Measurements from ENCODE around the gene HIVEP2. TPM values are rescaled to one million over a fixed set of nuclear protein-coding genes. Genes with fewer than 3 reads are reported as not detected.

Gene HIVEP2
- total RNA-seq, 3 donors from 2014 or later (not counting 1 experiment from before 2014, with no cell fraction given), result 14.6 to 21.6 (median 18.7) TPM

DNA sequence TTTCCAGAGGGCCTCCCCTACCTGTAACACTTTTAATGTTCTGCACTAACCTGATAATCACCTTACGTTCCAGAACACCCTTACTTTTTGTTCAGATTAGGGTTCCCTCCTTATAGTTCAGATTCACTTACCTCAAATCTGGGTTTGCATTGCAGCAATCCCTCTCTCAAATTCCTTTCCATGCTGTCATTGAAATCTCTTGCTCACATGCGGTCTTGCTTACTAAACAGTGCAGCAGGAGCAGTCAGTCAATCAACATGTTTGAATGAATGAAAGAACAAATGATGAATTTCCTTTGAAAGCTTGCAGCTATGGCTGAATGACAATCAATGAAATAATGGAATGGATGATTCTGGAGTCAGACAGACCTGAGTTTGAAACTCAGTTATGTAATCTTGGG is 200.1 kb downstream of the HIVEP2 start:
- no peaks in the 10 kb centered on the region for H3K36me3 Mint-ChIP-seq
- peaks cover 6 to 13% of the 10 kb centered on the region in 2 donors for H3K27me3 Mint-ChIP-seq (ENCODE audit: low read depth in 2 of 2)
- H3K27ac Mint-ChIP-seq, result no peak overlapping the region
- Histone ChIP-seq H3K27ac (ENCODE audit: low read length) (no peak overlapping the region), H3K9me3 (ENCODE audit: control insufficient read depth, insufficient read depth, low read length) (no peaks in the 10 kb centered on the region), H3K27me3 (ENCODE audit: control insufficient read depth, insufficient read depth, low read length) (no peaks in the 10 kb centered on the region), H3K4me3 (ENCODE audit: low read length) (no peak overlapping the region), H3K36me3 (ENCODE audit: control insufficient read depth, insufficient read depth, low read length) (no peaks in the 10 kb centered on the region), H3K4me1 (ENCODE audit: control insufficient read depth, insufficient read depth, low read length) (no peaks in the 10 kb centered on the region)
- intact Hi-C loops (cut with micrococcal nuclease), result loop anchor here (5.0 to 10.0 kb wide), 2 partner anchors 110 to 197 kb away; no protein-coding TSS in a partner anchor
- H3K9me3 Mint-ChIP-seq, result no peaks in the 10 kb centered on the region
- H3K4me3 Mint-ChIP-seq, result no peak overlapping the region
- no peaks in the 10 kb centered on the region for H3K4me1 Mint-ChIP-seq
- TF ChIP-seq, protein P1, sequence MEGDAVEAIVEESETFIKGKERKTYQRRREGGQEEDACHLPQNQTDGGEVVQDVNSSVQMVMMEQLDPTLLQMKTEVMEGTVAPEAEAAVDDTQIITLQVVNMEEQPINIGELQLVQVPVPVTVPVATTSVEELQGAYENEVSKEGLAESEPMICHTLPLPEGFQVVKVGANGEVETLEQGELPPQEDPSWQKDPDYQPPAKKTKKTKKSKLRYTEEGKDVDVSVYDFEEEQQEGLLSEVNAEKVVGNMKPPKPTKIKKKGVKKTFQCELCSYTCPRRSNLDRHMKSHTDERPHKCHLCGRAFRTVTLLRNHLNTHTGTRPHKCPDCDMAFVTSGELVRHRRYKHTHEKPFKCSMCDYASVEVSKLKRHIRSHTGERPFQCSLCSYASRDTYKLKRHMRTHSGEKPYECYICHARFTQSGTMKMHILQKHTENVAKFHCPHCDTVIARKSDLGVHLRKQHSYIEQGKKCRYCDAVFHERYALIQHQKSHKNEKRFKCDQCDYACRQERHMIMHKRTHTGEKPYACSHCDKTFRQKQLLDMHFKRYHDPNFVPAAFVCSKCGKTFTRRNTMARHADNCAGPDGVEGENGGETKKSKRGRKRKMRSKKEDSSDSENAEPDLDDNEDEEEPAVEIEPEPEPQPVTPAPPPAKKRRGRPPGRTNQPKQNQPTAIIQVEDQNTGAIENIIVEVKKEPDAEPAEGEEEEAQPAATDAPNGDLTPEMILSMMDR (IDR thresholded peaks at IDR 0.05), result no peak
- DNase-seq, result no peak
- WGBS (ENCODE audit: insufficient coverage), result 95% methylated on average over 2 of the region's 2 CpGs
- no peak for ATAC-seq

DNA sequence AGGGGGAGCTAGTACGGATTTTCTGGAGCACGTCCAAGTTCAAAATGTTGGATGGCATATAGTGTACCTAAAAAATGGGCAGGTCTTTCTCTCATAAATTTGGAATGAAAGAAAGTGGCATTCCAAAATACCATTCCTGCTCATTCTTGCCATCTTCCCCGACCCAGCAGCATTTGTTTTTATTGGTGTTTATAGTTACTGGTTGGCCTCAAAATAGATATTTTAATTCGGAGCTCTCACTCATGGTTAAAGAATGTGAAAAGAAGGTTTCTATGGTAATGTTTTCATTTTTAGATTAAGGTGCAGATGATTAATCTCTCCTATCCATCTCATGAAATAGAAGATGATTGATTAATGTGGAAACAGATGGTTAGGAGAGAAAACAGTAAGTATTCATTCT is 204.5 kb downstream of the HIVEP2 start:
- H3K4me1 ChIP-seq (ENCODE audit: control insufficient read depth, insufficient read depth, low read length), result no peaks in the 10 kb centered on the region
- no peaks in the 10 kb centered on the region for H3K9me3 Mint-ChIP-seq
- intact Hi-C loops (cut with micrococcal nuclease), result loop anchor here (10.0 kb wide), 1 partner anchor 114 kb away; no protein-coding TSS in a partner anchor
- H3K27ac Mint-ChIP-seq, result no peak overlapping the region
- TF ChIP-seq, protein P1 (IDR thresholded peaks at IDR 0.05), result no peak
- ATAC-seq, result no peak
- no peaks in the 10 kb centered on the region for H3K27me3 ChIP-seq (ENCODE audit: control insufficient read depth, insufficient read depth, low read length)
- H3K9me3 ChIP-seq (ENCODE audit: control insufficient read depth, insufficient read depth, low read length), result no peaks in the 10 kb centered on the region
- no peak overlapping the region for H3K27ac ChIP-seq (ENCODE audit: low read length)
- H3K27me3 Mint-ChIP-seq (ENCODE audit: low read depth in 2 of 2), result peaks cover 6 to 13% of the 10 kb centered on the region in 2 donors
- H3K4me3 Mint-ChIP-seq, result no peak overlapping the region
- no peak for DNase-seq
- 100% methylated on average over 2 of the region's 4 CpGs for WGBS (ENCODE audit: insufficient coverage)
- no peaks in the 10 kb centered on the region for H3K36me3 ChIP-seq (ENCODE audit: control insufficient read depth, insufficient read depth, low read length)
- H3K36me3 Mint-ChIP-seq, result no peaks in the 10 kb centered on the region
- H3K4me1 Mint-ChIP-seq, result no peaks in the 10 kb centered on the region
- no peak overlapping the region for H3K4me3 ChIP-seq (ENCODE audit: low read length)

DNA sequence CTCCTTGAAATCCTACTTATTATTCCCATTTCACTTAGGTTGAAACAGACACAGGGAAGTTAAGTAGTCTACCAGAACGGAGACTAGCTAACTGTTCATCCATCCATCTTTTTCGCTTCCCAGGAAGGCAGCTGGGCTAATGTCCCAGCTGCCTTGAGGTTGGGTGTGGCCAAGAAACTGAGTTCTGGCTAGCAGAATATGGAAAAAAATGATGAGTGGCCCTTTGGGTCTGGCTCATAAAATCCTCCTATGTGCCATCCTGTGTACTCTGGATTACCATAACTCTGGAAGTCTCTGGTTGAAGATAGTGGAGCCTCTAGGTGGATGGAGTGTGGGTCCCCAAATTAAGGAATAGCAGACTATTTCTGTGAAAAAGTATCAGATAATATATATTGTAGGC is 206.2 kb downstream of the HIVEP2 start:
- WGBS (ENCODE audit: insufficient coverage), result 95% methylated on average over 2 of the region's 2 CpGs
- intact Hi-C loops (cut with micrococcal nuclease), result no loop called here
- no peaks in the 10 kb centered on the region for H3K36me3 ChIP-seq (ENCODE audit: control insufficient read depth, insufficient read depth, low read length)
- H3K4me1 ChIP-seq (ENCODE audit: control insufficient read depth, insufficient read depth, low read length), result no peaks in the 10 kb centered on the region
- H3K27me3 ChIP-seq (ENCODE audit: control insufficient read depth, insufficient read depth, low read length), result no peaks in the 10 kb centered on the region
- Mint-ChIP-seq H3K4me3 (no peak overlapping the region), H3K27ac (no peak overlapping the region), H3K9me3 (no peaks in the 10 kb centered on the region), H3K27me3 (ENCODE audit: low read depth in 2 of 2) (peaks cover 0 to under 1% of the 10 kb centered on the region in 2 donors), H3K36me3 (no peaks in the 10 kb centered on the region), H3K4me1 (no peaks in the 10 kb centered on the region)
- no peaks in the 10 kb centered on the region for H3K9me3 ChIP-seq (ENCODE audit: control insufficient read depth, insufficient read depth, low read length)
- TF ChIP-seq, protein P1 (IDR thresholded peaks at IDR 0.05), result no peak
- DNase-seq (no peak), ATAC-seq (no peak)
- H3K27ac ChIP-seq (ENCODE audit: low read length), result no peak overlapping the region
- no peak overlapping the region for H3K4me3 ChIP-seq (ENCODE audit: low read length)

DNA sequence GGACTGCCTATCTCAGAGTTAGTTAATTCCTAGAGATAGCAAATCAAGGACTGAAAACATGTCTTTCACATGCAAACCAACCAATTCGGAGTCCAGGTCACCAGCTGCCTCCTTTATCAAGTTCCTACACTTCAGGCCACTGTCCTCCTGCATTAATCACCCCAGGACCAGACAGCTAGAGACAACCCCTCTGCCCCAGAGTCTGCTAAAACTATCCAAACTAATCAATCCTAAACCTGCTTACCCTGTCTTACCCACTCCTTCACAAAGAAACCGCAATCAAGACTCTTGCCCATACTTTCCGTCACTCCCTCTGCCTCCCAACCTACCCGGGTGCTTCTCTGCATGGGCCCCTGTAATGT is 207.0 kb downstream of the HIVEP2 start:
- Histone ChIP-seq H3K4me3 (ENCODE audit: low read length) (no peak overlapping the region), H3K4me1 (ENCODE audit: control insufficient read depth, insufficient read depth, low read length) (no peaks in the 10 kb centered on the region), H3K27ac (ENCODE audit: low read length) (no peak overlapping the region), H3K9me3 (ENCODE audit: control insufficient read depth, insufficient read depth, low read length) (no peaks in the 10 kb centered on the region), H3K36me3 (ENCODE audit: control insufficient read depth, insufficient read depth, low read length) (no peaks in the 10 kb centered on the region), H3K27me3 (ENCODE audit: control insufficient read depth, insufficient read depth, low read length) (no peaks in the 10 kb centered on the region)
- 91% methylated on average over 4 of the region's 4 CpGs for WGBS (ENCODE audit: insufficient coverage)
- H3K9me3 Mint-ChIP-seq, result no peaks in the 10 kb centered on the region
- peaks cover 0 to 3% of the 10 kb centered on the region in 2 donors for H3K27me3 Mint-ChIP-seq (ENCODE audit: low read depth in 2 of 2)
- no peaks in the 10 kb centered on the region for H3K4me1 Mint-ChIP-seq
- intact Hi-C loops (cut with micrococcal nuclease), result no loop called here
- DNase-seq, result no peak
- TF ChIP-seq, protein P1 (IDR thresholded peaks at IDR 0.05), result no peak
- ATAC-seq, result no peak
- H3K4me3 Mint-ChIP-seq, result no peak overlapping the region
- no peak overlapping the region for H3K27ac Mint-ChIP-seq
- H3K36me3 Mint-ChIP-seq, result no peaks in the 10 kb centered on the region

Data from natural killer cell (primary cell).